HUDEP-2 (cell line): ENCODE results near the gene SYT13.
A peak's percentile ranks its signal among the peaks of the same experiment; 100 is the strongest.

ENCODE experiments used
- DNase-seq, 76 experiments: peaks; one replicate each; lab custom pipeline; 2025; ENCODE audit not compliant: unreplicated experiment in 76 of 76; lab: John Stamatoyannopoulos, UW

The SYT13 gene

GRCh38 chr11:45225277-45225676 lies 60.9 kb downstream of the SYT13 start:
- DNase-seq = no peak

DNA sequence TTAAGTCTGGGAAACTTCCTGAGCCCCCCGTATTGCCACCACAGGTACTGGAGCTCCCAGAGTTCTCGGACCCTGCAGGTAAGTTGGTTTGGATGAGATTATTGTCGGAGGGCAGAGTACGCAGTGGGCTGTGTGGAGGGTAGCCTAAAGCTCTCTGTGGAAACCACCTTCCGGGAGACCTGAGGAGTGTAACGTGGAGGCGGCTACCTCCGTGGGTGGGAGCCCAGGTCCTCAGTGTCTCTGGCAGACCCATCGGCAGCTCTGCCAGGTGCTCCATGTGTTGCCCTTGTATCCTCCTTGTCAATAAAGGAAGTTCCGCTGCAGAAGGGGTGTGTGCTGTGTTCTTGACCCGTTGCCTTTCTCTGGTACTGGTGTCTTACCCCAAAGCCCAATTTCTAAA lies 61.4 kb downstream of the SYT13 start:
- no peak for DNase-seq

DNA sequence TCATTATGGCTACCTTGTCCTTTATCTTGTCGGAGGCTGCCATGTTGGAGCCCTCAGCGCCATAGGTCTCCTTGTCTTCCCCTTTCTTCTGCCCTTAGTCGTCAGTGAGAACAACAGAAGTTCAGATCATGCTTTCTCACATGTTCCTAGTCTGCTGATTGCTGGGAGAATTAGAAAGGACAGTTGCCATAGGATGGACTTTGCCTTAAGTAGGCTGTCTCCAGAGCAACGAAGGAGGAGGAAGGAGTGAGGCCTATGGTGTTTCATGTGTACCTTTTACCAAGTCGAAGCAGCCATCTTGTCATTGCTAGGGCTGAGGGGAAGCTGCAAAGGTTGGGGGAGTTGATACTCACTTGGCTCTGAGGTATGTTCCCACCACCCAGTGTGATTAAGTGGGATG lies 62.6 kb downstream of the SYT13 start:
- no peak for DNase-seq

GRCh38 chr11:45219411-45219810 lies 66.7 kb downstream of the SYT13 start:
- DNase-seq = no peak

GRCh38 chr11:45218705-45219104 lies 67.4 kb downstream of the SYT13 start:
- DNase-seq = no peak

DNA sequence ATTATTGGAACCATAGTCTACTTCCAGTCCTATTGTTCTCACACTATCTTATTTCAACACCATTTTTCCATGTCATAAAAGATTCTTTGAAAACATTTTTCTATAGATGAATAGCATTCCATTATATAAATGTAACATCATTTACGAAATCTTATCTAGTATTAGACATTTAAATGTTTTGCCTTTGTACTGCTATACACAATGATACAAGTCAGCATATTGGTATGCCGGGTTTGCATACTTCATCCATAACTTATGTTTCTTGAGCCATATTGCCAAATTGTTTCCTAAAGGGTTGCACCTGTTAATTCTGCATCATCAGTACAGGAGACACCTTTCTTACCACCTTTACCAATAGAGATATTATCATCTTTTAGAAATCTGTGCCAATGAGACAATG lies 68.2 kb downstream of the SYT13 start:
- no peak for DNase-seq

DNA sequence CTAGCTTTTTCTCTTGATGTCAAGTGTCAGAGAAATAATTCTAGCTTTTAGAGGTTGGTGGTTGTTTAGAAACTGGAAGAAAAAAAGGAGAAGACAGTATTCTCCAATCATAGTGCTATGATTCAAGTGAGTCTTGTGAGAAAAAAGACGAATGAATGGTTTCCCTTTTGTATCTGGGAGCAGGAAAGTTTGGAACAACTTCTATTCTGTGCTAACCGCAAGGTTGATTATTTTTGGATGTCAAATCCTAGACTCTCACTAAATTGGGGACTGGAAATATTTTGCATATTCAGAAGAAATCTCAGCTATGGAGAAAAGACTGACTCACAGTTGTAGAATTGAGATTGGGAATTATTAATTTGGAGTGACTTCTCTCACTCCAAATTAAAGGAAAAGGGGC lies 69.2 kb downstream of the SYT13 start:
- DNase-seq = no peak

GRCh38 chr11:45216031-45216430 lies 70.1 kb downstream of the SYT13 start:
- DNase-seq = no peak

DNA sequence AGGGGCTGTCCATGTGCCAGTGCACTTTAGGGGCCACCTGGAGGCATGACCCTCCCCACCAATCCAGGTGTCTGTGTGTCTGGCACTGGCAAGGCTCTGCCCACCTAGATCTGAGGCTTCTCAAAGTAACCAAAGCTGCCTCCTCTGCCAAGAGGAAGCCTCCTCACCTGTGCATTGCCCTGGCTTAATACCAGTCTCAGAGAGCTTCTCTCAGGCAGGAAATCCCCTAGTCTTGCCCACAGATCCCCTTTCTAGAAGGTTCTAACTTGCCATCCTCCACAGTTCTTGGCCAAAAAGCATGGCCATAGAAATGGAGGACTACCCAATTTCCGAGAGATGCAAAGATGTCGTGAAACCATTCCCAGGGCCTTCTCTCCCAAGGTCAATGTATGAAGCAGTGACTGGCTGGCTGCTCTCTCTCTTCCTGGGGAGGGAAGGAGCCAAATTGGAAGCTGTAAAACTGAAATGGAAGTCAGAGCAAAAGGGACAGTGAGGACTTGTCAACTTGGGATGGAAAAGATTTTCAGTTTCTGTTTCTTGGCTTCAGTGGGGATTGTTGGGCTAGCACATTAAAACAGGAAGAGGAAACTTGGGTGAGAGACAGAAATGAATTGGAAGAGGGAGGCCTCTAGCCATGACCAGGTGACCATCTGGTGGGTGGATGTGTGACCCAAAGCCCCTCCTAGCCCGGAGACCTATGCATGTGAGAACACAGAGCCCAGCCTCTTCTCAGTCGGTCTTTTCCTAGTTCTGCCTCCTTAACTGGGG lies 70.9 kb downstream of the SYT13 start:
- no peak for DNase-seq

- DNase-seq = no peak
These were observed 72.4 kb downstream of the SYT13 start for GRCh38 chr11:45213717-45214116.

DNA sequence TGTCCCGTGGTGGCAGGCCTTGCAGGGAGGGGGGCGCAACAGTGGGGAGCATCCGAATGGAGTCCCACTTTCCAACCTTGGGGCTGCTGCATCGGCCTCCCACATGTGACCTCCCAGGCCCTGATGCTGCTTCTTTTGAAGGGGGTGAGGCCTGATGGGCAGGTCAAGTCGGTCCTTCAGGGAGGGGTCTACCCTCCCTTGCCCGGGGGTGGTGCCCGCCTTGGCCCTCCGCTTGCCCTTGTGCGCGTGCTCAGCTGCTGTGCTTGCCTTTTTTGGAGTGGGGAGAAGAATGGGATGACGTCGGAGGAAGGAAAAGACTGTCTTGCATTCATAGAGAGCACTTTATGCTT lies 72.8 kb downstream of the SYT13 start:
- DNase-seq = no peak

GRCh38 chr11:45212566-45213315 lies 73.4 kb downstream of the SYT13 start:
- DNase-seq = peak in 1 of 76 experiments; percentile 5

DNA sequence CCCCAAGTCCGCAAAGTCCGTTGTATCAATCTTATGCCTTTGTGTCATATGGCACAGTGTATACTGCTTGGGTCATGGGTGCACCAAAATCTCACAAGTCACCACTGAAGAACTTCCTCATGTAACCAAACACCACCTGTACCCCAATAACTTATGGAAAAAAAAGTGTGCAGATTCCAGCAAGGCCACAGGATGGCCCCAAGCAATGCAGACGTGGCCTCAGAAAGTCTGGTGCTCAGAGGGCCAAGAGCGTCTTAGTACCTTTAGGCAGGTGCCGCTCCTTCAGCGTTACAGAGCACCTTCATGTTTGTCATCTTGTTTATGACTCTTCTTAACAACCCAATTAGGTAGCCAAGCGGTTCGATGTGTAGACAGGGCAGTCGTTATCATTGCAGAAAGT lies 74.4 kb downstream of the SYT13 start:
- no peak for DNase-seq

GRCh38 chr11:45210846-45211245 lies 75.3 kb downstream of the SYT13 start:
- DNase-seq = no peak

- DNase-seq = no peak
These were observed 76.0 kb downstream of the SYT13 start for GRCh38 chr11:45209891-45210699.

DNA sequence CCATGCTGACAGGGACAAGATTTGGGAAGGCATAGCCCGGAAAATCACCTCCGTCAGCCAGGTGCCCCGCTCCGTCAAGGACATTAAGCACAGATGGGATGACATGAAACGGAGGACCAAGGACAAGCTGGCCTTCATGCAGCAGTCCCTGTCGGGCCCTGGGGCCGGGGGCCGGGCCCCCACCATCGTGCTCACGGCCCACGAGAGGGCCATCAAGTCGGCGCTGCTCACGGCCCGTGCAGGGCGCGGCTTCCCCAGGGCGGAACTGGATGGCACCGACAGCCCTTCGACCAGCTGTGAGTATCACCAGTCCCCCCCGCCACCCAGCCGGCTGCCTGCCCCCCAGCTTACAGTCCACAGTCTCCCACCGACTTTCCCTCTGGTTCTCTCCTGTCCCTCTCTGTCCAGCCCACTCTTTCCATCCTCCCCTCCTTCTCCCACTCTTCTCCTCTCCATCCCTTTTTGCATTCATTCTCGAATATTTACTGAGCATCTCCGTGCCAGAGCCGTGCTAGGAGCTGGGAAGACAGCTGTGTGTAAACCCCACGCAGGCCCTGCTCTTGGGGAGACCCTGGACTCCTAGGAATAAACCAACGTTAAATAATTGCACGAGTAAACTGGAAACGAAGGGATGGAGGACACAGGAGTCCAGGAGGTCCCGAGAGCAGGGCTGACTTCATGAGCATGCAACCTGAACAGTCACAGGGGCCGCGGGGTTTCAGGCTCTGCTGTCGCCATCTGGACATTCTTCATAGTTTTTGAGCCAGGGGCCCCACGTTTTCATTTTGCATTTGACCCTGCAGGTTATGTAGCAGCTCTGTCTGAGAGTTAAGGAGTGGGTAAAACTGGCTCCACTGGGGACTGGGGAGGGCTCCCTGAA lies 76.9 kb downstream of the SYT13 start:
- DNase-seq = no peak

DNA sequence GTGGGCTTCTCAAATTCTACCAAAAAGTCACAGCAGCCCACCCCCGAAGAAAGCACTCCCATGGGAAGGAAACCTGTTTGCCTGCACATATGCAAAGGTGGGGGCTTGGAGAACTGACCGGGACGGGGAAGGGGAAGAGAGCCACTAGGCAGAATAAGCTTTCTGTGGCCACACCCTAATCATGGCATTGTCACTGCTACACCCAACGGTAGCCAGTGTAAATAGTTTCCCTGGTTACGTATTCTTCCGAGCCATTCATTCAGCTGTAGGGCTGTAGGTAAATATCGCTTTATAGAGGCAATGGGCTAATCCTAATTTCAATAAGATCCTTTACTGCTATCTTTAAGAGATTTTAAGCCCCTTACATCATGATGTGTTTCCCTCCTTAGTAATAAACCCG lies 78.0 kb downstream of the SYT13 start:
- no peak for DNase-seq

GRCh38 chr11:45205978-45206377 lies 80.2 kb downstream of the SYT13 start:
- no peak for DNase-seq

DNA sequence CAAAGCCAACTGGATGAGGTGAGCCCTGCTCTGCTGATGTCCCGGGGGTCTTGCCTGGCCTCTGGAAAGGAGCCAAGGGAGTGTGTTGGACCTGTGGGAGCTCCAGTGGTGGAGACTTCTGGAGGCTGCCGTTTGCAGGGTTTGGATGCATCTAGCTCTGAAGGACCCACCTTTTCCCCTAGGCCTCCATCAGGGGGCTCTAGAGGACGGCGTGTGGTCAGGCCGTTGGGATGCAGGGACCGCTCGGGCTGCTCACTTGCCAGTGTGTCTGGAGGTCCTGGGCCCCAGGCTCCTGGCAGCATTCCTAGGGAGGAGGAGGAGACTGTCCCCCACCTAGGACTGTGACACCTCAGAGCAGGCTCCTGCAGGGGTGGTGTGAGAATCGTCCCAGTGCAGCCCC lies 81.4 kb downstream of the SYT13 start:
- no peak for DNase-seq

DNA sequence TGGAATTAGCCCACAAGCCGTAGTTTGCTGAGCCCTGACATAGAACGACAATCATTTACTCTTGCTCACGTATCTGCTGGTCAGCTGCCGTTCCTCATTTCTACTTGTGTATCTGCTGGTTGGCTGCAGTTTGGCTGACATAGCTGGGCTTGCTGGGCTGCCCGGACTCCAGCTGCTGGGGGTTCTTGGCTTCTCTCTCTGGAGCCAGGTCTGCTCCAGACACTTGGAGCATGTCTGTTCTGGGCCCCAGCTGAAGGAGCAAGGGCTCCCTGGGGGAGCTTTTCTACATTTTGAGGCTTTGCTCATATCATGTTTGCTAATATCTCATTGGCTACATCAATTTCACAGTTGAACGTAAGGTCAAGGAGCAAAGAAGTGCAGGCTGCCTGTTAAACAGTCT lies 92.4 kb downstream of the SYT13 start:
- no peak for DNase-seq
